ENCODE measurements around the gene HSPA1B. TPM values are rescaled to one million over a fixed set of nuclear protein-coding genes. Genes with fewer than 3 reads are reported as not detected.

Gene HSPA1B
- total RNA-seq, 4 donors from 2014 or later, result 71.5 to 178 (median 112) TPM

DNA sequence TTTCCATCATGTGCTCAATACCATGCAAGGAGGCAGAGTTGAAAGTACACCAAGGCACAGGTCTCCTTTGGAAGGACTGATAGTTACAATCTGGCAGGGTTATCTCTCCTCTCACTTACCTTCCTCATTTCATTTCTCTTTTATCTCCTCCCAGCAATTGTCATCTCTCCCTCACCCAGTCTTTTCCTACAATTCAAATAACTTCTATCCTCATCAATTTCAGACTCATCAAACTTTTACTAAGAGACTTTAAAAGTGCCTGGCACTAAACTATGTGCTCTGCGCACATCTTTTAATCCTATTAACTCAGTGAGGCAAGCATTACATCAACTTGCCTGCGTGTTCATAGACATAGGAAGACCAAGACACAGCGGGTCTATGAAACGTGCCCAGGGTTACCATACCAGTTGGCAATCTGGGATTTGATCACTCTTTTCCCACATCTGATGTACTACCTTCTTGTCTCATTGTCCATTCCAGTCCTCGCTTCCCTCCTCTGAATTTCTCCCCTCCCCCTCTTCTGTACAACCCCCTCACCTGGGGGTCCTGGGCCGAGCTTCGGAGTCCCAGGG lies 33.2 kb upstream of the HSPA1B start:
- Histone ChIP-seq H3K9me3 (no peaks in the 10 kb centered on the region), H3K4me3 (peak overlapping the region; percentile 64 to 99 (median 82)), H3K4me1 (peaks cover 24 to 26% of the 10 kb centered on the region in 2 donors), H3K27ac (peak overlapping the region; percentile 85 to 97 (median 93)), H3K36me3 (peaks cover 0 to 23% of the 10 kb centered on the region in 2 donors), H3K27me3 (no peaks in the 10 kb centered on the region)
- in situ Hi-C loops (cut with MboI; ENCODE audit: low sequenced_read_pairs in 4 of 4) (no loop called here), intact Hi-C loops (cut with DNase I; ENCODE audit: low total_unique reads) (loop anchor here (2.0 kb wide), 2 partner anchors 54 to 68 kb away; partner anchors contain the start of genes MSH5 and NEU1)
- DNase-seq (no peak), ATAC-seq (no peak)
- TF ChIP-seq POLR2A (IDR thresholded peaks at IDR 0.05), result no peak
- TF ChIP-seq, protein P1, sequence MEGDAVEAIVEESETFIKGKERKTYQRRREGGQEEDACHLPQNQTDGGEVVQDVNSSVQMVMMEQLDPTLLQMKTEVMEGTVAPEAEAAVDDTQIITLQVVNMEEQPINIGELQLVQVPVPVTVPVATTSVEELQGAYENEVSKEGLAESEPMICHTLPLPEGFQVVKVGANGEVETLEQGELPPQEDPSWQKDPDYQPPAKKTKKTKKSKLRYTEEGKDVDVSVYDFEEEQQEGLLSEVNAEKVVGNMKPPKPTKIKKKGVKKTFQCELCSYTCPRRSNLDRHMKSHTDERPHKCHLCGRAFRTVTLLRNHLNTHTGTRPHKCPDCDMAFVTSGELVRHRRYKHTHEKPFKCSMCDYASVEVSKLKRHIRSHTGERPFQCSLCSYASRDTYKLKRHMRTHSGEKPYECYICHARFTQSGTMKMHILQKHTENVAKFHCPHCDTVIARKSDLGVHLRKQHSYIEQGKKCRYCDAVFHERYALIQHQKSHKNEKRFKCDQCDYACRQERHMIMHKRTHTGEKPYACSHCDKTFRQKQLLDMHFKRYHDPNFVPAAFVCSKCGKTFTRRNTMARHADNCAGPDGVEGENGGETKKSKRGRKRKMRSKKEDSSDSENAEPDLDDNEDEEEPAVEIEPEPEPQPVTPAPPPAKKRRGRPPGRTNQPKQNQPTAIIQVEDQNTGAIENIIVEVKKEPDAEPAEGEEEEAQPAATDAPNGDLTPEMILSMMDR (IDR thresholded peaks at IDR 0.05 in 4 of 5, conservative IDR thresholded peaks at IDR 0.05 in 1 of 5), result no peak

DNA sequence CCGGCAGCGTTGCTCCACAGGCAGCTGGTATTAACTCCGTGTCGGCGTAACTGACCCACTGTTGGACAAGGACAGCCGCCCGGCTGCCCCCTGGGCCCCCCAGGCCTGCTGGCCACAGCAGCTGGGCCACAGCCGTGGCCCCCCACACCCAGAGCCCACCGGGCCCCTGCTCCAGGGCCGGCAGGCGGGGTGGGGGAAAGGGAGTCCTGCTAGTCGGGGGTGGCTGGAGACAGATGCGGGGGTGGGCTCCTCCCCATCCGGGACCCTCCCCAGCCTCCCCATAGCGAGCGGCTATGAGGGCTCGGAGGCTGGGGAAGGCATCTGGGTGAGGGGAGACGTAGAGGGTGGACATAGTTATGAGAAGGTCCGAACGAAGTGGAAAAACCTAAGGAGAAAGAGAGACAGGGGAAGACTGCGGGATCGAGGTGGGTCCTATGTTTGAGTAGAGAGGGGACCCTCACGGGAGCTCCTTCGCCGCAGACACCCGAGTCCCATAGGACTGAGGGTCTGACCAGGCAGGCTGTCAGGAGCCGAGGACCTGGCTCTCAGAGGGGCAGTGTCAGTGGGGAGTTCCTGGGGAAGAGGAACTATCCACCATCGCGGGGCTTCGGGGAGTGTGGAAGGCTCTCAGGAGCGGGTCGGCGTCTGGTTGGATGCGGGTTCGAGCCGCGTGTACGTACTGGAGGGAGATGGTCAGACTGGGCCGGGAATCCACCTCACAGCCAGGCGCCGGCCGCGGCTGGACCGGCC lies 32.5 kb upstream of the HSPA1B start:
- in situ Hi-C loops (cut with MboI; ENCODE audit: low sequenced_read_pairs in 4 of 4) (no loop called here), intact Hi-C loops (cut with DNase I; ENCODE audit: low total_unique reads) (loop anchor here (1.0 to 2.0 kb wide), 3 partner anchors 35 to 68 kb away; partner anchors contain the start of genes MSH5 and NEU1)
- ATAC-seq (peak; percentile 40 to 42), DNase-seq (no peak)
- Histone ChIP-seq H3K9me3 (no peaks in the 10 kb centered on the region), H3K27me3 (no peaks in the 10 kb centered on the region), H3K27ac (peak overlapping the region; percentile 85 to 97 (median 93)), H3K4me3 (peak overlapping the region; percentile 64 to 99 (median 82)), H3K36me3 (peaks cover 0 to 23% of the 10 kb centered on the region in 2 donors), H3K4me1 (peaks cover 24 to 26% of the 10 kb centered on the region in 2 donors)
- TF ChIP-seq POLR2A (IDR thresholded peaks at IDR 0.05), result no peak
- TF ChIP-seq, protein P1 (IDR thresholded peaks at IDR 0.05 in 4 of 5, conservative IDR thresholded peaks at IDR 0.05 in 1 of 5), result no peak

DNA sequence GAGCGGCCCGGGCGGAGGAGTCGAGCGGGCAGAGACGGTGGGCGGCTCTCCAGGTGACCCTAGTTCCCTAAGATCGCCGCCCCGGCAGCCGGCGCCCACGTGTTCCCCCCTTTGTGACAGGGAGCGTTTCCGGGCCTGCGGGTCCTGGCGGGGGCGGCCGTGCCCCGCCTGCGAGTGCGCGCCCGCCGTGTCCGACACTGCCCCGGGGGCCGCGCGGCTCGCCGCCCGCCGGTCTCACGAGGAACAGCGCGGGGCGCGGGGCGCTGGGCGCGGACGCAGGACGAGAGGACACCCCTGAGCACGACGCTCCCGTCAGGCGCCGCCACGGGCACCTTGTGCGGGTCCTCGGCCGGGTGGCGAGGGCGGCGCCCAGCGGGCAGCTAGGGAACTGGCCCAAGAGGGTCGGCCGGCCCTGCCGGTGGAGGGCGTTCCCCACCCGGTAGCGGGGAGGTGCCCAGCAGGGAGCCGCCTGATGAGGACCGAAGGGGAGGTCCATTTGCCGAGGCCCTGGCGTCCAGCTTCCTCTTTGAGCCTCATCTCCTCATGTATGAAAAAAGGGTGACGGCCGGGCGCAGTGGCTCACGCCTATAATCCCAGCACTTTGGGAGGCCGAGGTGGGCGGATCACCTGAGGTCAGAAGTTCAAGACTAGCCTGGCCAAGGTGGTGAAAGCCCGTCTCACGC lies 31.8 kb upstream of the HSPA1B start, which contains the start of gene VARS1:
Gene VARS1, minus strand, starts transcription at position 137 of the 683 bp plus-strand sequence. CDS start 535 bp downstream, outside the sequence.
- peak; percentile 86 to 92 for ATAC-seq
- DNase-seq, result peak; percentile 86 to 89
- intact Hi-C loops (cut with DNase I; ENCODE audit: low total_unique reads), result loop anchor here (1.0 to 2.0 kb wide), 4 partner anchors 11 to 67 kb away; partner anchors contain the start of genes LSM2, MSH5 and NEU1
- Histone ChIP-seq H3K4me3 (peak within 1 kb of the TSS; percentile 64 to 99 (median 82)), H3K36me3 (peaks cover 0 to 21% of the 10 kb centered on the region in 2 donors), H3K27me3 (no peaks in the 10 kb centered on the region), H3K9me3 (no peaks in the 10 kb centered on the region), H3K27ac (peak within 1 kb of the TSS; percentile 85 to 97 (median 93)), H3K4me1 (peaks cover 24 to 26% of the 10 kb centered on the region in 2 donors)
- TF ChIP-seq, protein P1 (IDR thresholded peaks at IDR 0.05 in 4 of 5, conservative IDR thresholded peaks at IDR 0.05 in 1 of 5), result peak; percentile 86 to 97 (median 95)
- peak; percentile 79 to 89 for TF ChIP-seq POLR2A (IDR thresholded peaks at IDR 0.05)
- in situ Hi-C loops (cut with MboI; ENCODE audit: low sequenced_read_pairs in 4 of 4), result no loop called here

DNA sequence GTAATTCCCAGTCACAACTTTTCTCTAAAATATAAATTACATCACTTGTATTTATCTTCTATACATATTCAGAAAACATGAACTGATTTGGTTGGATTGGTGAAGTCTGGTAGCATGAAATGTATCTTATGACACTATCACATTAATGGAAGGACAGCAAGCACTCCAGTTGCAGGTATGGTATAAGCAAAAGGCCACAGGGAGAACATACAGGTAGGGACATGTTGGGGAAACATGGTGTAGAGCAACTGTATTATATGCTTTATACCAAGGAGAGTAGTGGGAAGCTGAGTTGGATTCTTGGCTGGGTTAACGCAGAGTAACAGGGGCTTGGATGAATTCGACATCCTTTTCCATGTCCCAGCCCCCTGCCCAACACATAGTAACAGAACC lies 30.5 kb upstream of the HSPA1B start:
- peaks cover 0 to 16% of the 10 kb centered on the region in 2 donors for H3K36me3 ChIP-seq
- no peak overlapping the region for H3K4me3 ChIP-seq
- peaks cover 24 to 26% of the 10 kb centered on the region in 2 donors for H3K4me1 ChIP-seq
- DNase-seq (no peak), ATAC-seq (no peak)
- no peaks in the 10 kb centered on the region for H3K27me3 ChIP-seq
- TF ChIP-seq, protein P1 (IDR thresholded peaks at IDR 0.05 in 4 of 5, conservative IDR thresholded peaks at IDR 0.05 in 1 of 5), result no peak
- TF ChIP-seq POLR2A (IDR thresholded peaks at IDR 0.05), result no peak
- in situ Hi-C loops (cut with MboI; ENCODE audit: low sequenced_read_pairs in 4 of 4), result no loop called here
- H3K9me3 ChIP-seq, result no peaks in the 10 kb centered on the region
- intact Hi-C loops (cut with DNase I; ENCODE audit: low total_unique reads), result loop anchor here (1.0 kb wide), 1 partner anchor 9 kb away; the partner anchor contains the start of gene LSM2
- H3K27ac ChIP-seq, result peak overlapping the region; percentile 85 to 97 (median 93)
